IMR-90 (cell line): ENCODE results near the gene CDC5L.

Experiments used
- BHLHE40 ChIP-seq: fragments of 150-350 bp; IDR thresholded peaks from 2 replicates; pipeline ENCODE4 v1.6.1; 2016; ENCODE audit warnings: mild to moderate bottlenecking, low read depth, low read length
- CEBPB ChIP-seq: IDR thresholded peaks from 2 replicates; pipeline ENCODE4 v1.6.1; 2012; ENCODE audit warnings: low read depth, low read length, improper control_type of control experiment
- CTCF ChIP-seq: conservative IDR thresholded peaks from 2 replicates; pipeline ENCODE4 v1.5.1; 2012; ENCODE audit warnings: mild to moderate bottlenecking, low read depth, low read length, improper control_type of control experiment
- ELK1 ChIP-seq: fragments of 150-350 bp; IDR thresholded peaks from 2 replicates; pipeline ENCODE4 v1.6.1; 2016; ENCODE audit warnings: low read depth, mild to moderate bottlenecking, low read length, moderate library complexity, borderline replicate concordance
- MAFK ChIP-seq: IDR thresholded peaks from 2 replicates; pipeline ENCODE4 v1.6.1; 2012; ENCODE audit warnings: low read depth, low read length, improper control_type of control experiment
- MXI1 ChIP-seq: IDR thresholded peaks from 2 replicates; pipeline ENCODE4 v1.6.1; 2012; ENCODE audit warnings: low read depth, mild to moderate bottlenecking, low read length, moderate library complexity, borderline replicate concordance
- POLR2A ChIP-seq: IDR thresholded peaks from 2 replicates; pipeline ENCODE4 v1.6.1; 2012; ENCODE audit warnings: mild to moderate bottlenecking, low read depth, low read length
- RAD21 ChIP-seq: IDR thresholded peaks from 2 replicates; pipeline ENCODE4 v1.6.1; 2012; ENCODE audit warnings: low read length, improper control_type of control experiment
- RCOR1 ChIP-seq: IDR thresholded peaks from 2 replicates; pipeline ENCODE4 v1.6.1; 2012; ENCODE audit warnings: mild to moderate bottlenecking, low read length, improper control_type of control experiment; ENCODE audit not compliant: insufficient replicate concordance
- RFX5 ChIP-seq: IDR thresholded peaks from 2 replicates; pipeline ENCODE4 v1.8.0; 2012; ENCODE audit warnings: low read depth, mild to moderate bottlenecking, low read length, moderate library complexity
- SMC3 ChIP-seq: fragments of 150-350 bp; IDR thresholded peaks from 2 replicates; pipeline ENCODE4 v1.6.1; 2016; ENCODE audit warnings: low read depth, mild to moderate bottlenecking, antibody characterized with exemption, low read length, moderate library complexity

- TF ChIP-seq POLR2A, result no peak
- TF ChIP-seq CTCF, result no peak
- no peak for TF ChIP-seq SMC3
- TF ChIP-seq CEBPB, result no peak
- no peak for TF ChIP-seq BHLHE40
- no peak for TF ChIP-seq RFX5
- TF ChIP-seq MAFK, result no peak
- no peak for TF ChIP-seq RCOR1
- no peak for TF ChIP-seq RAD21
- no peak for TF ChIP-seq ELK1
- TF ChIP-seq MXI1, result no peak
Measured at GRCh38 chr6:44341095-44341890, 46.2 kb upstream of the CDC5L start.
